ENCODE measurements around the gene BAIAP2L1. TPM values are rescaled to one million over a fixed set of nuclear protein-coding genes. Genes with fewer than 3 reads are reported as not detected.
A peak's percentile ranks its signal among the peaks of the same experiment; 100 is the strongest.

The BAIAP2L1 gene
- total and polyA plus RNA-seq, 2 donors (not counting 1 experiment from before 2014, with no cell fraction given), result 3.1 to 5.3 TPM

DNA sequence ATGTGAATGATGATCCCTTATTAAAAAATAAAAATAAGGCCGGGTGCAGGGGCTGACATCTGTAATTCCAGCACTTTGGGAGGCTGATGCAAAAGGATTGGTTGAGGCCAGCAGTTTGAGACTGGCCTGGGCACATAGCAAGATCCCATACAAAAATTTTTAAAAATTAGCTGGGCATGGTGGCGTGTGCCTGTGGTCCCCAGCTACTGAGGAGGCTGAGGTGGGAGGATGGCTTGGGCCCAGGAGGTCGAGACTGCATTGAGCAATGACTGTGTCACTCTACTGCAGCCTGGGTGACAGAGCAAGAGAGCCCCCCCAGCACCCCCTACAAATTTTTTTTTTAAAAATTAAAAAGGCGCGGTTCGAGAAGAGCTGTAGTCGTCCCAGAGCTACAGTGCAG is 120.6 kb downstream of the BAIAP2L1 start:
- Histone ChIP-seq H3K36me3 (ENCODE audit: control insufficient read depth, insufficient read depth, low read length) (peaks cover 5% of the 10 kb centered on the region), H2AFZ (ENCODE audit: low read length) (no peak overlapping the region), H3K4me3 (replicated peaks in 1 of 4; ENCODE audit: control extremely low read depth in 1 of 4, insufficient read depth in 1 of 4, low read depth in 3 of 4, low read length in 4 of 4) (peak overlapping the region in 2 of 4 experiments; percentile 49 to 57), H3K27me3 (ENCODE audit: control insufficient read depth, insufficient read depth, low read length) (no peaks in the 10 kb centered on the region), H3K9me3 (ENCODE audit: control insufficient read depth, insufficient read depth, low read depth, low read length) (no peaks in the 10 kb centered on the region), H3K9ac (ENCODE audit: insufficient read depth, low read length) (no peak overlapping the region), H3K4me2 (ENCODE audit: extremely low read depth, insufficient read depth, low read length) (no peak overlapping the region), H3K27ac (ENCODE audit: insufficient read depth, low read length) (no peak overlapping the region), H3K79me2 (ENCODE audit: control insufficient read depth, insufficient read depth, low read length) (peaks cover 35% of the 10 kb centered on the region), H3K4me1 (ENCODE audit: control insufficient read depth, extremely low read depth, insufficient read depth, low read length) (peaks cover 16% of the 10 kb centered on the region), H4K20me1 (ENCODE audit: control insufficient read depth, extremely low read depth, insufficient read depth, low read length) (no peaks in the 10 kb centered on the region)
- TF ChIP-seq CTCF (conservative IDR thresholded peaks at IDR 0.05 in 1 of 2, IDR thresholded peaks at IDR 0.05 in 1 of 2; ENCODE audit: low read depth in 1 of 2, low read length in 2 of 2), result no peak
- no peak for TF ChIP-seq EZH2 (IDR thresholded peaks at IDR 0.05; ENCODE audit: low read length, missing control alignments)
- DNase-seq (ENCODE audit: low read depth in 2 of 2), result no peak

DNA sequence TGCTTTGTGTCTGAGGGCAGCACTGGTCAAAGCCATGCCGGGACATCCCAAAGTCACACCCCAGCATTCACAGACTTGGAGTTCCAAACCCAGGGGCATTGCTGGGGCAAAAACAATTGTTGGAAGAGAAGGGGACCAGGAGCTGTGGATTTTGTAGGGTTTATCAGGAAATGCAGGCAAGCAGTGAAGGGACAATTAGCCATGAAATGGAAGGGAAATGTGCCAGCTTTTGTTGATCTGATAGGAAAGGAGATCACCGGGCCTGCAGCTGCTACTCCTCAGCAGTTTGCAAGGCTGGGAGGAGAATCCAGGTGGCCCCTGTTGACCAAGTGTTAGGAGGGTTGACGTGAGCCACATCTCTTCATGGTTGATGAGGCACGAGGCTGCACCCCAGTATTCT is 122.0 kb downstream of the BAIAP2L1 start:
- Histone ChIP-seq H3K4me3 (replicated peaks in 1 of 4; ENCODE audit: control extremely low read depth in 1 of 4, insufficient read depth in 1 of 4, low read depth in 3 of 4, low read length in 4 of 4) (no peak overlapping the region), H3K27ac (ENCODE audit: insufficient read depth, low read length) (no peak overlapping the region), H3K79me2 (ENCODE audit: control insufficient read depth, insufficient read depth, low read length) (peaks cover 22% of the 10 kb centered on the region), H3K27me3 (ENCODE audit: control insufficient read depth, insufficient read depth, low read length) (no peaks in the 10 kb centered on the region), H3K4me2 (ENCODE audit: extremely low read depth, insufficient read depth, low read length) (no peak overlapping the region), H3K9ac (ENCODE audit: insufficient read depth, low read length) (no peak overlapping the region), H3K9me3 (ENCODE audit: control insufficient read depth, insufficient read depth, low read depth, low read length) (no peaks in the 10 kb centered on the region), H3K4me1 (ENCODE audit: control insufficient read depth, extremely low read depth, insufficient read depth, low read length) (peaks cover 5% of the 10 kb centered on the region), H2AFZ (ENCODE audit: low read length) (no peak overlapping the region), H4K20me1 (ENCODE audit: control insufficient read depth, extremely low read depth, insufficient read depth, low read length) (no peaks in the 10 kb centered on the region), H3K36me3 (ENCODE audit: control insufficient read depth, insufficient read depth, low read length) (peaks cover 2% of the 10 kb centered on the region)
- DNase-seq (ENCODE audit: low read depth in 2 of 2), result no peak
- TF ChIP-seq EZH2 (IDR thresholded peaks at IDR 0.05; ENCODE audit: low read length, missing control alignments) (no peak), CTCF (conservative IDR thresholded peaks at IDR 0.05 in 1 of 2, IDR thresholded peaks at IDR 0.05 in 1 of 2; ENCODE audit: low read depth in 1 of 2, low read length in 2 of 2) (no peak)

- Histone ChIP-seq H3K4me3 (replicated peaks in 1 of 4; ENCODE audit: control extremely low read depth in 1 of 4, insufficient read depth in 1 of 4, low read depth in 3 of 4, low read length in 4 of 4) (no peak overlapping the region), H3K9me3 (ENCODE audit: control insufficient read depth, insufficient read depth, low read depth, low read length) (no peaks in the 10 kb centered on the region), H4K20me1 (ENCODE audit: control insufficient read depth, extremely low read depth, insufficient read depth, low read length) (no peaks in the 10 kb centered on the region), H3K9ac (ENCODE audit: insufficient read depth, low read length) (no peak overlapping the region), H3K79me2 (ENCODE audit: control insufficient read depth, insufficient read depth, low read length) (peaks cover 17% of the 10 kb centered on the region), H3K27me3 (ENCODE audit: control insufficient read depth, insufficient read depth, low read length) (no peaks in the 10 kb centered on the region), H3K4me2 (ENCODE audit: extremely low read depth, insufficient read depth, low read length) (no peak overlapping the region), H3K4me1 (ENCODE audit: control insufficient read depth, extremely low read depth, insufficient read depth, low read length) (peaks cover 3% of the 10 kb centered on the region), H3K36me3 (ENCODE audit: control insufficient read depth, insufficient read depth, low read length) (no peaks in the 10 kb centered on the region), H2AFZ (ENCODE audit: low read length) (no peak overlapping the region), H3K27ac (ENCODE audit: insufficient read depth, low read length) (no peak overlapping the region)
- DNase-seq (ENCODE audit: low read depth in 2 of 2), result no peak
- no peak for TF ChIP-seq CTCF (conservative IDR thresholded peaks at IDR 0.05 in 1 of 2, IDR thresholded peaks at IDR 0.05 in 1 of 2; ENCODE audit: low read depth in 1 of 2, low read length in 2 of 2)
- TF ChIP-seq EZH2 (IDR thresholded peaks at IDR 0.05; ENCODE audit: low read length, missing control alignments), result no peak
Measured at GRCh38 chr7:98278408-98278807, 122.5 kb downstream of the BAIAP2L1 start.
